Keratinocyte (primary cell): ENCODE data around the gene COL20A1.

Experiments
- EZH2 ChIP-seq: IDR thresholded peaks from one replicate; pipeline ENCODE4 v1.6.1; 2012; ENCODE audit warnings: inconsistent platforms, mild to moderate bottlenecking, low read length, moderate library complexity
- TF ChIP-seq, protein P1 (sequence below), 3 experiments: IDR thresholded peaks in 1 of 3; conservative IDR thresholded peaks in 1 of 3; optimal IDR thresholded peaks in 1 of 3; 2 replicates in 2 of 3; 3 replicates in 1 of 3; pipeline versions ENCODE3 to v1.5.1; 2011; ENCODE audit warnings: low read length in 3 of 3, mild to moderate bottlenecking in 3 of 3, moderate library complexity in 2 of 3, control low read depth in 1 of 3, inconsistent platforms in 1 of 3; ENCODE audit not compliant: insufficient read depth in 2 of 3; ENCODE audit errors: extremely low read depth in 1 of 3

DNA sequence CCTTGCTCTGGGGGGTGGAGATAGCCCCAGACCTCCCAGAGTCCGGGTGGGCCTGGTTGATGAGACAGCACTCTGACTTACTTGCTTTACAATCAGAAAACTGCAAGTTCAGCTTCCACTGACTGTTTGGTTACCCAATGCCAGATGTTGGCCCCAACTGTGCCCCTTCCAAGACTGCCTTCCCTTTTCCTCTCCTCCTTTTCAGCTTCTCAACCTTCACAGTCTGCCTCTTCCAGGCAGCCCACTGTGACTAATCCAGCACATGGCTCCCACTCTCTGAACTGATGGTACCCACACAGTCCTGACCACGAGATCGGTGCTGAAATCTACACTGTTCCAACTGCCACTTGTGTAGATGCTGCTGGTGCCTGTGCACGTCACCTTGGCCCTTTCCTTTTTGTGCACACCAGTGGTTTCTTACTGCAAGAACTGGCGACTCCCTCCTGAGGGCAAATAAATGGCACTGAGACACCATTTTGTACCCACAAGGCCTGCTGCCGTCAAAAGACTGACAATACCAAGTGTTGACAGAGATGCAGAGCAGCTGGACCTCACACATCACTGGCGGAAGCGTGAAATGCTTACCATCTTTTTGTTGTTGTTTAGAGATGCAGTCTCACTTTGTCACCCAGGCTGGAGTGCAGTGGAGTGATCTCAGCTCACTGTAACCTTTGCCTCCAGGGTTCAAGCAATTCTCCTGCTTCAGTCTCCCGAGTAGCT, 22.2 kb upstream of the COL20A1 start:
- TF ChIP-seq, protein P1, sequence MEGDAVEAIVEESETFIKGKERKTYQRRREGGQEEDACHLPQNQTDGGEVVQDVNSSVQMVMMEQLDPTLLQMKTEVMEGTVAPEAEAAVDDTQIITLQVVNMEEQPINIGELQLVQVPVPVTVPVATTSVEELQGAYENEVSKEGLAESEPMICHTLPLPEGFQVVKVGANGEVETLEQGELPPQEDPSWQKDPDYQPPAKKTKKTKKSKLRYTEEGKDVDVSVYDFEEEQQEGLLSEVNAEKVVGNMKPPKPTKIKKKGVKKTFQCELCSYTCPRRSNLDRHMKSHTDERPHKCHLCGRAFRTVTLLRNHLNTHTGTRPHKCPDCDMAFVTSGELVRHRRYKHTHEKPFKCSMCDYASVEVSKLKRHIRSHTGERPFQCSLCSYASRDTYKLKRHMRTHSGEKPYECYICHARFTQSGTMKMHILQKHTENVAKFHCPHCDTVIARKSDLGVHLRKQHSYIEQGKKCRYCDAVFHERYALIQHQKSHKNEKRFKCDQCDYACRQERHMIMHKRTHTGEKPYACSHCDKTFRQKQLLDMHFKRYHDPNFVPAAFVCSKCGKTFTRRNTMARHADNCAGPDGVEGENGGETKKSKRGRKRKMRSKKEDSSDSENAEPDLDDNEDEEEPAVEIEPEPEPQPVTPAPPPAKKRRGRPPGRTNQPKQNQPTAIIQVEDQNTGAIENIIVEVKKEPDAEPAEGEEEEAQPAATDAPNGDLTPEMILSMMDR (optimal IDR thresholded peaks at IDR 0.05 in 1 of 3, IDR thresholded peaks at IDR 0.05 in 1 of 3, conservative IDR thresholded peaks at IDR 0.05 in 1 of 3; ENCODE audit: extremely low read depth in 1 of 3, insufficient read depth in 2 of 3, low read length in 3 of 3), result no peak
- TF ChIP-seq EZH2, result no peak
